GM12878 (cell line): Measurements from ENCODE around the gene CTSW. TPM values are rescaled to one million over a fixed set of nuclear protein-coding genes. Genes with fewer than 3 reads are reported as not detected.

Experiments
- ATAC-seq: fragments of 200-7000 bp; cut with Tn5 transposase; 3 replicates; pipeline ENCODE4 v1.9.1; 2020; ENCODE audit warnings: mild to moderate bottlenecking, moderate library complexity
- BruUV-seq: library from RNA; stranded (reverse); fragments of 400-500 nt; replicated peaks from 2 replicates; lab custom pipeline; 2021; lab: Mats Ljungman, UMichigan
- CTCF ChIA-PET: fragments of 300-600 bp; sonication (Branson Sonifier 250); formaldehyde crosslinking; extraction: SDS; loops from one replicate; lab custom pipeline; 2021; ENCODE audit warnings: inconsistent platforms; lab: Yijun Ruan, JAX
- POLR2A ChIA-PET: fragments of 350-600 bp; formaldehyde crosslinking; extraction: SDS; loops from one replicate; lab custom pipeline; 2021; ENCODE audit warnings: inconsistent platforms; lab: Charles Lee
- RAD21 ChIA-PET: fragments of 300-600 bp; sonication (Branson Sonifier 250); formaldehyde crosslinking; loops from one replicate; lab custom pipeline; 2023; ENCODE audit warnings: antibody characterized with exemption; ENCODE audit not compliant: unreplicated experiment; lab: Charles Lee
- SMC1A ChIA-PET: fragments of 300-600 bp; sonication (Branson Sonifier 250); formaldehyde crosslinking; loops from one replicate; lab custom pipeline; 2023; ENCODE audit not compliant: unreplicated experiment, uncharacterized antibody; lab: Charles Lee
- DNase-seq: peaks from one replicate; pipeline ENCODE4 v3.0.0-alpha.2; 2011; ENCODE audit warnings: low read depth, low spot score
- FAIRE-seq: peaks from 3 replicates; lab custom pipeline; 2011; peaks lifted over from hg19 to GRCh38; lab: Jason Lieb, UNC
- H2AFZ ChIP-seq: 2 replicates; pipeline ENCODE4 v1.6.0; 2011; ENCODE audit warnings: low read depth, low read length, control low read depth; ENCODE audit not compliant: control insufficient read depth
- H3K27ac ChIP-seq: 2 replicates; pipeline ENCODE4 v1.5.1; 2011; ENCODE audit warnings: control low read depth; ENCODE audit not compliant: control insufficient read depth, insufficient read depth
- H3K27me3 ChIP-seq, 2 experiments: replicated peaks in 1 of 2; 2 replicates each; pipeline versions ENCODE4 v1.6.0 to v1.6.1; 2011; ENCODE audit warnings: low read length in 1 of 2; ENCODE audit not compliant: control insufficient read depth in 2 of 2, insufficient read depth in 2 of 2
- H3K36me3 ChIP-seq, 2 experiments: 2 replicates each; pipeline ENCODE4 v1.5.1; 2011; ENCODE audit warnings: low read length in 1 of 2; ENCODE audit not compliant: control insufficient read depth in 2 of 2, insufficient read depth in 2 of 2
- H3K4me1 ChIP-seq: 2 replicates; pipeline ENCODE4 v1.6.1; 2011; ENCODE audit warnings: mild to moderate bottlenecking, low read length, moderate library complexity, mixed read lengths; ENCODE audit not compliant: control insufficient read depth, insufficient read depth
- H3K4me2 ChIP-seq: 2 replicates; pipeline ENCODE4 v1.6.0; 2011; ENCODE audit warnings: control low read depth; ENCODE audit not compliant: control insufficient read depth, insufficient read depth
- H3K4me3 ChIP-seq: fragments of 200-600 bp; sonication (generic); 2 replicates; pipeline ENCODE4 v1.5.1; 2016
- H3K79me2 ChIP-seq: 2 replicates; pipeline ENCODE4 v1.6.0; 2011; ENCODE audit warnings: low read length; ENCODE audit not compliant: control insufficient read depth, insufficient read depth
- H3K9ac ChIP-seq: 2 replicates; pipeline ENCODE4 v1.8.0; 2011; ENCODE audit warnings: low read length, control low read depth, mixed read lengths; ENCODE audit not compliant: control insufficient read depth, insufficient read depth
- H3K9me3 ChIP-seq: replicated peaks from 3 replicates; pipeline ENCODE4 v1.5.1; 2011; ENCODE audit warnings: mild to moderate bottlenecking, low read length; ENCODE audit not compliant: control insufficient read depth, insufficient read depth
- H4K20me1 ChIP-seq: 2 replicates; pipeline ENCODE4 v1.6.0; 2011; ENCODE audit not compliant: control insufficient read depth, insufficient read depth
- ATF7 ChIP-seq: fragments of 450-650 bp; IDR thresholded peaks from 2 replicates; pipeline ENCODE4 v1.6.1; 2016; ENCODE audit warnings: low read depth, mild to moderate bottlenecking
- BACH1 ChIP-seq: fragments of 450-650 bp; IDR thresholded peaks from 2 replicates; pipeline ENCODE4 v1.6.1; 2017; ENCODE audit warnings: mild to moderate bottlenecking, borderline replicate concordance
- CHD1 ChIP-seq: IDR thresholded peaks from 2 replicates; pipeline ENCODE4 v1.6.1; 2012; ENCODE audit warnings: low read depth, low read length, improper control_type of control experiment
- HDGF ChIP-seq: fragments of 450-650 bp; IDR thresholded peaks from 2 replicates; pipeline ENCODE4 v1.6.1; 2016; ENCODE audit warnings: antibody characterized with exemption
- JUNB ChIP-seq: IDR thresholded peaks from 2 replicates; pipeline ENCODE4 v1.6.1; 2016; ENCODE audit warnings: antibody characterized with exemption, mild to moderate bottlenecking
- MEF2B ChIP-seq: fragments of 450-650 bp; IDR thresholded peaks from 2 replicates; pipeline ENCODE4 v1.6.1; 2018; ENCODE audit warnings: mild to moderate bottlenecking, moderate library complexity; ENCODE audit not compliant: partially characterized antibody, poor library complexity, severe bottlenecking
- MXI1 ChIP-seq: fragments of 150-350 bp; IDR thresholded peaks from 2 replicates; pipeline ENCODE4 v1.6.1; 2011; ENCODE audit warnings: low read depth, mild to moderate bottlenecking, inconsistent platforms, low read length, improper control_type of control experiment
- NBN ChIP-seq: fragments of 450-650 bp; IDR thresholded peaks from 2 replicates; pipeline ENCODE4 v1.6.1; 2016
- NR2F1 ChIP-seq: fragments of 450-650 bp; conservative IDR thresholded peaks from 2 replicates; pipeline ENCODE4 v1.6.1; 2017; ENCODE audit warnings: mild to moderate bottlenecking
- RFX5 ChIP-seq: IDR thresholded peaks from 2 replicates; pipeline ENCODE4 v1.6.1; 2011; ENCODE audit warnings: low read depth, low read length, improper control_type of control experiment
- SP1 ChIP-seq: IDR thresholded peaks from one replicate; pipeline ENCODE4 v1.6.1; 2011; ENCODE audit warnings: low read depth, low read length
- ZBED1 ChIP-seq: IDR thresholded peaks from 2 replicates; pipeline ENCODE4 v1.6.1; 2016; ENCODE audit warnings: borderline replicate concordance
- WGBS: methylation state at CpG from one replicate; pipeline ENCODE4 v1.1.6; 2016; ENCODE audit warnings: low lambda C conversion rate; ENCODE audit not compliant: insufficient replicate concordance, insufficient coverage; ENCODE audit errors: missing lambda C conversion rate; 5-methylcytosine and 5-hydroxymethylcytosine counted together
- in situ Hi-C: fragments of 300-500 bp; cut with MboI; formaldehyde crosslinking; loops from 9 replicates; pipeline ENCODE4 v1.14.3; 2018; ENCODE audit warnings: mixed read lengths
- intact Hi-C: fragments of 100-400 bp; cut with micrococcal nuclease; formaldehyde crosslinking; loops from one replicate; pipeline ENCODE4 v1.14.2; 2022; ENCODE audit not compliant: unreplicated experiment
- polyA plus RNA-seq, 11 experiments: library from polyadenylated mRNA; depleted of rRNA in 4 of 11; unstranded in 6 of 11; stranded (reverse) in 5 of 11; fragments of >200 nt; fragmentation: Nextera tagmentation in 4 of 11; fragmentation: Illumina TruSeq in 1 of 11; extraction: Ambion mirVana in 4 of 11; extraction: Trizol in 1 of 11; gene quantifications; 1 replicate in 1 of 11; 2 replicates in 10 of 11; pipeline versions ENCODE4 v1.2.1 to v1.2.3, GENCODE V29; 2011 to 2016; ENCODE audit warnings: inconsistent platforms in 2 of 11, missing spikeins in 2 of 11, low read depth in 1 of 11
- total RNA-seq, 4 experiments: library from RNA; depleted of rRNA in 3 of 4; stranded (reverse); fragments of >200 nt in 3 of 4; fragmentation: Illumina TruSeq in 1 of 4; extraction: Trizol in 1 of 4; gene quantifications; 2 replicates each; pipeline versions ENCODE4 v1.2.1 to v1.2.3, GENCODE V29; 2013 to 2021
- TF ChIP-seq, protein P1 (sequence below): IDR thresholded peaks from 2 replicates; pipeline ENCODE4 v1.6.1; 2011; ENCODE audit warnings: low read depth, mild to moderate bottlenecking, low read length, moderate library complexity, borderline replicate concordance; ENCODE audit errors: extremely low read depth
- TF ChIP-seq, protein P2 (sequence below): fragments of 450-650 bp; IDR thresholded peaks from 2 replicates; pipeline ENCODE4 v1.6.1; 2016; ENCODE audit warnings: mild to moderate bottlenecking

CTSW gene
- total and polyA plus RNA-seq, 10 of the 15 experiments (the other 5 are each of a cell fraction or from before 2014, with no cell fraction given) = 0.53 to 12.0 (median 1.7) TPM

DNA sequence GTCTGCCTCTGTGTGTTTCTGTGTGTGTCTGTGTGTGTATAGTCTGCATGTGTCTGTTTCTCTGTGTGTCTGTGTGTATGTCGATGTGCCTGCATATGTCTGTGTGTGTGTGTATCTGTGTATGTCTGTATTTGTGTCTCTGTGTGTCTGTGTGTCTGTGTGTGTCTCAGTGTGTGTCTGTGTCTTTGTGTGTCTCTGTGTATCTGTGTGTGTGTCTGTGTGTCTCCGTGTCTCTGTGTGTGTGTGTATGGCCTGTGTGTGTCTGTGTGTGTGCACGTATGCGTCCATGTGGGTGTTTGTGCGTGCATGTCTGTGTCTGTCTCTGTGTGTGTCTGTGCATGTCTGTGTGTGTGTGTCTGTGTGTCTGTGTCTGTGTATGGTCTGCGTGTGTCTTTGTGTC is 45.4 kb upstream of the CTSW start:
- ChIA-PET CTCF (interaction anchor here (1.8 to 3.0 kb wide), 4 partner anchors 16 to 55 kb away, joined by 6 to 19 read pairs (median 13); no protein-coding TSS in a partner anchor), RAD21 (interaction anchor here (1.0 kb wide), 1 partner anchor 54 kb away, joined by 3 read pairs; no protein-coding TSS in a partner anchor), POLR2A (interaction anchor here (1.4 to 2.7 kb wide), 2 partner anchors 24 to 55 kb away, joined by 11 to 18 read pairs; partner anchors contain the start of genes CFL1, FIBP and MUS81), SMC1A (interaction anchor here (1.2 to 1.5 kb wide), 3 partner anchors 9 to 123 kb away, joined by 3 to 4 read pairs (median 3); no protein-coding TSS in a partner anchor)
- Histone ChIP-seq H3K4me3 (peak overlapping the region; percentile 64), H3K36me3 (no peaks in the 10 kb centered on the region), H4K20me1 (no peaks in the 10 kb centered on the region), H3K27me3 (peaks cover 0 to 7% of the 10 kb centered on the region in 2 experiments; a peak in 1 of 4 replicates), H3K9me3 (no peaks in the 10 kb centered on the region), H3K4me2 (peak overlapping the region; percentile 94), H3K4me1 (peaks cover 15% of the 10 kb centered on the region), H3K79me2 (no peaks in the 10 kb centered on the region), H3K9ac (no peak overlapping the region), H2AFZ (peak overlapping the region; percentile 98), H3K27ac (no peak overlapping the region)
- no peak for ATAC-seq
- TF ChIP-seq JUNB (no peak), ATF7 (no peak), NBN (peak; percentile 36; the same call in 1 of the 2 replicates), BACH1 (no peak), CHD1 (no peak), ZBED1 (no peak), HDGF (peak; percentile 94), MEF2B (no peak), RFX5 (no peak), NR2F1 (no peak), MXI1 (no peak), SP1 (no peak)
- TF ChIP-seq, protein P1, sequence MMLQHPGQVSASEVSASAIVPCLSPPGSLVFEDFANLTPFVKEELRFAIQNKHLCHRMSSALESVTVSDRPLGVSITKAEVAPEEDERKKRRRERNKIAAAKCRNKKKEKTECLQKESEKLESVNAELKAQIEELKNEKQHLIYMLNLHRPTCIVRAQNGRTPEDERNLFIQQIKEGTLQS = no peak
- TF ChIP-seq, protein P2, sequence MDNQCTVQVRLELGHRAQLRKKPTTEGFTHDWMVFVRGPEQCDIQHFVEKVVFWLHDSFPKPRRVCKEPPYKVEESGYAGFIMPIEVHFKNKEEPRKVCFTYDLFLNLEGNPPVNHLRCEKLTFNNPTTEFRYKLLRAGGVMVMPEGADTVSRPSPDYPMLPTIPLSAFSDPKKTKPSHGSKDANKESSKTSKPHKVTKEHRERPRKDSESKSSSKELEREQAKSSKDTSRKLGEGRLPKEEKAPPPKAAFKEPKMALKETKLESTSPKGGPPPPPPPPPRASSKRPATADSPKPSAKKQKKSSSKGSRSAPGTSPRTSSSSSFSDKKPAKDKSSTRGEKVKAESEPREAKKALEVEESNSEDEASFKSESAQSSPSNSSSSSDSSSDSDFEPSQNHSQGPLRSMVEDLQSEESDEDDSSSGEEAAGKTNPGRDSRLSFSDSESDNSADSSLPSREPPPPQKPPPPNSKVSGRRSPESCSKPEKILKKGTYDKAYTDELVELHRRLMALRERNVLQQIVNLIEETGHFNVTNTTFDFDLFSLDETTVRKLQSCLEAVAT = 0 out of 2 replicates have a peak, but pooled peaks have one; percentile 14
- no peak for DNase-seq
- in situ Hi-C loops = no loop called here
- FAIRE-seq = no peak
- WGBS = 61% methylated on average over 6 of the region's 6 CpGs
- intact Hi-C loops = no loop called here
- BruUV-seq = no TSS peak
